ENCODE results near the gene SKA2. TPM values are rescaled to one million over a fixed set of nuclear protein-coding genes. Genes with fewer than 3 reads are reported as not detected.

Gene SKA2
- total and polyA plus RNA-seq, 4 donors, result 10.5 to 29.6 (median 11.7) TPM

DNA sequence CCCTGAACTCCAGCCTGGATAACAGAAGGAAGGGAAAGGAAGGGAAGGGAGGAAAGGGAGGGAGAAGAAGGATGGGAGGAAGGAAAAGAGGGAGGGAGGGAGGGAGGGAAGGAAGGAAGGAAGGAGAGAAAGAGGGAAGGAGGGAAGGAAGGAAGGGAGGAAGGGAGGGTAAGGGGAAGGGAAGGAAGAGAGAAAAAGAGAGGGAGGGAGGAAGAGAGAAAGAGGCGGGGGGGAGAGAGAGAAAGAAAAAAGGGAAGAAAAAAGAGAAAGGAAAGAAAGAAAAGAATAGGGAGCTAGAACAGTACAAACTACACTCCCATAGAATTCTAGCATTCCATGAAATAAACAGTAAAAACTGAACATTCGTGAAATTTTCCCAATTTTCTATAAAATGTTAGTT is 25.2 kb downstream of the SKA2 start:
- WGBS, result 98% methylated on average over 2 of the region's 2 CpGs
- H3K9me3 ChIP-seq (ENCODE audit: control insufficient read depth in 4 of 4, low read length in 3 of 4), result no peaks in the 10 kb centered on the region
- H3K27me3 ChIP-seq (ENCODE audit: control insufficient read depth in 4 of 4, insufficient read depth in 4 of 4, low read length in 3 of 4), result no peaks in the 10 kb centered on the region
- no peak overlapping the region for H3K27ac ChIP-seq (ENCODE audit: low read depth in 1 of 2, low read length in 2 of 2)
- no peak for DNase-seq (ENCODE audit: low spot score)
- no peak for TF ChIP-seq SP1 (IDR thresholded peaks at IDR 0.05)
- no peak for TF ChIP-seq ZBTB33 (IDR thresholded peaks at IDR 0.05)
- no peak for TF ChIP-seq JUND (IDR thresholded peaks at IDR 0.05)
- no peak for TF ChIP-seq YY1 (IDR thresholded peaks at IDR 0.05)
- TF ChIP-seq, protein P1, sequence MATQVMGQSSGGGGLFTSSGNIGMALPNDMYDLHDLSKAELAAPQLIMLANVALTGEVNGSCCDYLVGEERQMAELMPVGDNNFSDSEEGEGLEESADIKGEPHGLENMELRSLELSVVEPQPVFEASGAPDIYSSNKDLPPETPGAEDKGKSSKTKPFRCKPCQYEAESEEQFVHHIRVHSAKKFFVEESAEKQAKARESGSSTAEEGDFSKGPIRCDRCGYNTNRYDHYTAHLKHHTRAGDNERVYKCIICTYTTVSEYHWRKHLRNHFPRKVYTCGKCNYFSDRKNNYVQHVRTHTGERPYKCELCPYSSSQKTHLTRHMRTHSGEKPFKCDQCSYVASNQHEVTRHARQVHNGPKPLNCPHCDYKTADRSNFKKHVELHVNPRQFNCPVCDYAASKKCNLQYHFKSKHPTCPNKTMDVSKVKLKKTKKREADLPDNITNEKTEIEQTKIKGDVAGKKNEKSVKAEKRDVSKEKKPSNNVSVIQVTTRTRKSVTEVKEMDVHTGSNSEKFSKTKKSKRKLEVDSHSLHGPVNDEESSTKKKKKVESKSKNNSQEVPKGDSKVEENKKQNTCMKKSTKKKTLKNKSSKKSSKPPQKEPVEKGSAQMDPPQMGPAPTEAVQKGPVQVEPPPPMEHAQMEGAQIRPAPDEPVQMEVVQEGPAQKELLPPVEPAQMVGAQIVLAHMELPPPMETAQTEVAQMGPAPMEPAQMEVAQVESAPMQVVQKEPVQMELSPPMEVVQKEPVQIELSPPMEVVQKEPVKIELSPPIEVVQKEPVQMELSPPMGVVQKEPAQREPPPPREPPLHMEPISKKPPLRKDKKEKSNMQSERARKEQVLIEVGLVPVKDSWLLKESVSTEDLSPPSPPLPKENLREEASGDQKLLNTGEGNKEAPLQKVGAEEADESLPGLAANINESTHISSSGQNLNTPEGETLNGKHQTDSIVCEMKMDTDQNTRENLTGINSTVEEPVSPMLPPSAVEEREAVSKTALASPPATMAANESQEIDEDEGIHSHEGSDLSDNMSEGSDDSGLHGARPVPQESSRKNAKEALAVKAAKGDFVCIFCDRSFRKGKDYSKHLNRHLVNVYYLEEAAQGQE (IDR thresholded peaks at IDR 0.05), result no peak
- no peak for TF ChIP-seq RAD21 (IDR thresholded peaks at IDR 0.05)
- no peak for TF ChIP-seq FOXA1 (IDR thresholded peaks at IDR 0.05)
- TF ChIP-seq FOXA2 (IDR thresholded peaks at IDR 0.05), result no peak
- TF ChIP-seq, protein P2, sequence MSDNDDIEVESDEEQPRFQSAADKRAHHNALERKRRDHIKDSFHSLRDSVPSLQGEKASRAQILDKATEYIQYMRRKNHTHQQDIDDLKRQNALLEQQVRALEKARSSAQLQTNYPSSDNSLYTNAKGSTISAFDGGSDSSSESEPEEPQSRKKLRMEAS (IDR thresholded peaks at IDR 0.05), result no peak
- no peak overlapping the region for H3K9ac ChIP-seq (ENCODE audit: low read depth in 1 of 2, low read length in 2 of 2)
- peaks cover 0 to 2% (median 0%) of the 10 kb centered on the region in 4 donors for H3K36me3 ChIP-seq (ENCODE audit: control insufficient read depth in 4 of 4, insufficient read depth in 3 of 4, low read depth in 1 of 4, low read length in 3 of 4)
- H3K4me3 ChIP-seq (ENCODE audit: low read depth in 1 of 3, low read length in 3 of 3), result no peak overlapping the region
- H3K4me1 ChIP-seq (ENCODE audit: control insufficient read depth in 4 of 4, insufficient read depth in 4 of 4, low read length in 3 of 4), result no peaks in the 10 kb centered on the region

GRCh38 chr17:59126809-59127417 is 28.1 kb downstream of the SKA2 start:
- peaks cover 0 to 2% (median under 1%) of the 10 kb centered on the region in 4 donors for H3K36me3 ChIP-seq (ENCODE audit: control insufficient read depth in 4 of 4, insufficient read depth in 3 of 4, low read depth in 1 of 4, low read length in 3 of 4)

More at GRCh38 chr17:59126809-59127417, 28.1 kb downstream of the SKA2 start:
- Histone ChIP-seq H3K27me3 (ENCODE audit: control insufficient read depth in 4 of 4, insufficient read depth in 4 of 4, low read length in 3 of 4) (no peaks in the 10 kb centered on the region), H3K4me1 (ENCODE audit: control insufficient read depth in 4 of 4, insufficient read depth in 4 of 4, low read length in 3 of 4) (no peaks in the 10 kb centered on the region), H3K9ac (ENCODE audit: low read depth in 1 of 2, low read length in 2 of 2) (no peak overlapping the region), H3K27ac (ENCODE audit: low read depth in 1 of 2, low read length in 2 of 2) (no peak overlapping the region), H3K9me3 (ENCODE audit: control insufficient read depth in 4 of 4, low read length in 3 of 4) (no peaks in the 10 kb centered on the region), H3K4me3 (ENCODE audit: low read depth in 1 of 3, low read length in 3 of 3) (no peak overlapping the region)
- DNase-seq (ENCODE audit: low spot score), result no peak
- WGBS, result 96% methylated on average over 3 of the region's 3 CpGs
- no peak for TF ChIP-seq TAF1 (conservative IDR thresholded peaks at IDR 0.05)
- TF ChIP-seq FOXA1 (IDR thresholded peaks at IDR 0.05), result no peak
- no peak for TF ChIP-seq JUND (IDR thresholded peaks at IDR 0.05)
- TF ChIP-seq SP1 (IDR thresholded peaks at IDR 0.05), result no peak
- TF ChIP-seq GABPA (IDR thresholded peaks at IDR 0.05 in 1 of 2, conservative IDR thresholded peaks at IDR 0.05 in 1 of 2), result no peak
- TF ChIP-seq, protein P3, sequence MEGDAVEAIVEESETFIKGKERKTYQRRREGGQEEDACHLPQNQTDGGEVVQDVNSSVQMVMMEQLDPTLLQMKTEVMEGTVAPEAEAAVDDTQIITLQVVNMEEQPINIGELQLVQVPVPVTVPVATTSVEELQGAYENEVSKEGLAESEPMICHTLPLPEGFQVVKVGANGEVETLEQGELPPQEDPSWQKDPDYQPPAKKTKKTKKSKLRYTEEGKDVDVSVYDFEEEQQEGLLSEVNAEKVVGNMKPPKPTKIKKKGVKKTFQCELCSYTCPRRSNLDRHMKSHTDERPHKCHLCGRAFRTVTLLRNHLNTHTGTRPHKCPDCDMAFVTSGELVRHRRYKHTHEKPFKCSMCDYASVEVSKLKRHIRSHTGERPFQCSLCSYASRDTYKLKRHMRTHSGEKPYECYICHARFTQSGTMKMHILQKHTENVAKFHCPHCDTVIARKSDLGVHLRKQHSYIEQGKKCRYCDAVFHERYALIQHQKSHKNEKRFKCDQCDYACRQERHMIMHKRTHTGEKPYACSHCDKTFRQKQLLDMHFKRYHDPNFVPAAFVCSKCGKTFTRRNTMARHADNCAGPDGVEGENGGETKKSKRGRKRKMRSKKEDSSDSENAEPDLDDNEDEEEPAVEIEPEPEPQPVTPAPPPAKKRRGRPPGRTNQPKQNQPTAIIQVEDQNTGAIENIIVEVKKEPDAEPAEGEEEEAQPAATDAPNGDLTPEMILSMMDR (IDR thresholded peaks at IDR 0.05; ENCODE audit: low read depth, low read length, missing input control), result no peak
- TF ChIP-seq, protein P2 (IDR thresholded peaks at IDR 0.05), result no peak
- no peak for TF ChIP-seq RXRA (IDR thresholded peaks at IDR 0.05)
- TF ChIP-seq YY1 (IDR thresholded peaks at IDR 0.05), result no peak
- no peak for TF ChIP-seq NR2F2 (IDR thresholded peaks at IDR 0.05)
- TF ChIP-seq, protein P1 (IDR thresholded peaks at IDR 0.05), result no peak
- TF ChIP-seq EGR1 (IDR thresholded peaks at IDR 0.05; ENCODE audit: low read depth in 2 of 2), result no peak
- TF ChIP-seq RAD21 (IDR thresholded peaks at IDR 0.05), result no peak
- TF ChIP-seq ZBTB33 (IDR thresholded peaks at IDR 0.05), result no peak

Data from liver (tissue), 9 donors.